22Rv1 (cell line): ENCODE measurements around the gene ANKRD26.
"Not testable (repeated sequence)": the region's sequence is repeated elsewhere in the genome, so short reads cannot be mapped to it uniquely, and the experiment has no call there.

Source experiments
- H3K27ac ChIP-seq: fragments of 450-650 bp; 2 replicates; pipeline ENCODE4 v1.5.1; 2017
- CTCF ChIP-seq: fragments of 450-650 bp; IDR thresholded peaks from 2 replicates; pipeline ENCODE4 v1.5.1; 2017; ENCODE audit warnings: mild to moderate bottlenecking
- ZFX ChIP-seq: fragments of 450-650 bp; IDR thresholded peaks from 2 replicates; pipeline ENCODE4 v1.6.1; 2017; ENCODE audit warnings: antibody characterized with exemption, borderline replicate concordance

ANKRD26 gene

GRCh38 chr10:27065084-27065483 lies 35.2 kb downstream of the ANKRD26 start:
- H3K27ac ChIP-seq = peak overlapping the region; percentile 46
- TF ChIP-seq CTCF (no peak), ZFX (no peak)

- TF ChIP-seq ZFX = no peak
- no peak overlapping the region for H3K27ac ChIP-seq
Measured at GRCh38 chr10:27052656-27053055, 47.6 kb downstream of the ANKRD26 start.

GRCh38 chr10:27045247-27045646 lies 55.0 kb downstream of the ANKRD26 start:
- H3K27ac ChIP-seq = not testable (repeated sequence)

GRCh38 chr10:27041196-27041595 lies 59.1 kb downstream of the ANKRD26 start:
- no peak overlapping the region for H3K27ac ChIP-seq
- TF ChIP-seq CTCF = no peak
- no peak for TF ChIP-seq ZFX

- no peak overlapping the region for H3K27ac ChIP-seq
- TF ChIP-seq CTCF = no peak
- no peak for TF ChIP-seq ZFX
Measured at GRCh38 chr10:27038168-27038567, 62.1 kb downstream of the ANKRD26 start.

- H3K27ac ChIP-seq = no peak overlapping the region
- TF ChIP-seq ZFX (no peak), CTCF (no peak)
Measured at GRCh38 chr10:27035163-27035562, 65.1 kb downstream of the ANKRD26 start.

- H3K27ac ChIP-seq = no peak overlapping the region
- TF ChIP-seq CTCF = no peak
- TF ChIP-seq ZFX = no peak
Measured at GRCh38 chr10:27030060-27030459, 70.2 kb downstream of the ANKRD26 start.

GRCh38 chr10:27022048-27022447 lies 78.2 kb downstream of the ANKRD26 start:
- TF ChIP-seq CTCF = no peak
- no peak for TF ChIP-seq ZFX
- no peak overlapping the region for H3K27ac ChIP-seq
